ENCODE results near the gene ACAP2. TPM values are rescaled to one million over a fixed set of nuclear protein-coding genes. Genes with fewer than 3 reads are reported as not detected.
A peak's percentile ranks its signal among the peaks of the same experiment; 100 is the strongest.

Gene ACAP2
- total and polyA plus RNA-seq, 9 donors: 13.8 to 33.7 (median 18.7) TPM

GRCh38 chr3:195257454-195258448 lies 185.1 kb downstream of the ACAP2 start:
- Histone ChIP-seq H3K4me1 (ENCODE audit: control insufficient read depth, insufficient read depth, low read length) (peaks cover 50% of the 10 kb centered on the region), H3K9me3 (replicated peaks; ENCODE audit: control insufficient read depth, low read depth, low read length) (no peaks in the 10 kb centered on the region), H3K36me3 (ENCODE audit: control insufficient read depth, insufficient read depth, low read length) (peaks cover 2% of the 10 kb centered on the region), H3K27ac (ENCODE audit: low read length) (no peak overlapping the region), H3K4me3 (ENCODE audit: low read length) (no peak overlapping the region), H3K27me3 (ENCODE audit: control insufficient read depth, insufficient read depth, low read length) (no peaks in the 10 kb centered on the region)
- WGBS (ENCODE audit: insufficient coverage): 86% methylated on average over 13 of the region's 16 CpGs
- no peak for DNase-seq

- H3K27me3 ChIP-seq (ENCODE audit: control insufficient read depth, insufficient read depth, low read length): no peaks in the 10 kb centered on the region
- no peak for DNase-seq
- peaks cover 2% of the 10 kb centered on the region for H3K36me3 ChIP-seq (ENCODE audit: control insufficient read depth, insufficient read depth, low read length)
- H3K27ac ChIP-seq (ENCODE audit: low read length): no peak overlapping the region
- H3K9me3 ChIP-seq (replicated peaks; ENCODE audit: control insufficient read depth, low read depth, low read length): no peaks in the 10 kb centered on the region
- peaks cover 52% of the 10 kb centered on the region for H3K4me1 ChIP-seq (ENCODE audit: control insufficient read depth, insufficient read depth, low read length)
- H3K4me3 ChIP-seq (ENCODE audit: low read length): no peak overlapping the region
- 95% methylated on average over 13 of the region's 19 CpGs for WGBS (ENCODE audit: insufficient coverage)
These were observed 186.0 kb downstream of the ACAP2 start for GRCh38 chr3:195256639-195257453.

- Histone ChIP-seq H3K36me3 (ENCODE audit: control insufficient read depth, insufficient read depth, low read length) (peaks cover 2% of the 10 kb centered on the region), H3K4me3 (ENCODE audit: low read length) (no peak overlapping the region), H3K27ac (ENCODE audit: low read length) (no peak overlapping the region), H3K4me1 (ENCODE audit: control insufficient read depth, insufficient read depth, low read length) (peaks cover 56% of the 10 kb centered on the region), H3K27me3 (ENCODE audit: control insufficient read depth, insufficient read depth, low read length) (no peaks in the 10 kb centered on the region), H3K9me3 (replicated peaks; ENCODE audit: control insufficient read depth, low read depth, low read length) (no peaks in the 10 kb centered on the region)
- WGBS (ENCODE audit: insufficient coverage): 76% methylated on average over 13 of the region's 22 CpGs
- no peak for DNase-seq
These were observed 187.0 kb downstream of the ACAP2 start for GRCh38 chr3:195255571-195256501.

GRCh38 chr3:195255176-195255500 lies 187.7 kb downstream of the ACAP2 start:
- H3K27ac ChIP-seq (ENCODE audit: low read length): no peak overlapping the region
- no peak for DNase-seq
- peaks cover 2% of the 10 kb centered on the region for H3K36me3 ChIP-seq (ENCODE audit: control insufficient read depth, insufficient read depth, low read length)
- peaks cover 56% of the 10 kb centered on the region for H3K4me1 ChIP-seq (ENCODE audit: control insufficient read depth, insufficient read depth, low read length)
- 78% methylated on average over 12 of the region's 13 CpGs for WGBS (ENCODE audit: insufficient coverage)
- no peaks in the 10 kb centered on the region for H3K27me3 ChIP-seq (ENCODE audit: control insufficient read depth, insufficient read depth, low read length)
- no peaks in the 10 kb centered on the region for H3K9me3 ChIP-seq (replicated peaks; ENCODE audit: control insufficient read depth, low read depth, low read length)
- no peak overlapping the region for H3K4me3 ChIP-seq (ENCODE audit: low read length)

DNA sequence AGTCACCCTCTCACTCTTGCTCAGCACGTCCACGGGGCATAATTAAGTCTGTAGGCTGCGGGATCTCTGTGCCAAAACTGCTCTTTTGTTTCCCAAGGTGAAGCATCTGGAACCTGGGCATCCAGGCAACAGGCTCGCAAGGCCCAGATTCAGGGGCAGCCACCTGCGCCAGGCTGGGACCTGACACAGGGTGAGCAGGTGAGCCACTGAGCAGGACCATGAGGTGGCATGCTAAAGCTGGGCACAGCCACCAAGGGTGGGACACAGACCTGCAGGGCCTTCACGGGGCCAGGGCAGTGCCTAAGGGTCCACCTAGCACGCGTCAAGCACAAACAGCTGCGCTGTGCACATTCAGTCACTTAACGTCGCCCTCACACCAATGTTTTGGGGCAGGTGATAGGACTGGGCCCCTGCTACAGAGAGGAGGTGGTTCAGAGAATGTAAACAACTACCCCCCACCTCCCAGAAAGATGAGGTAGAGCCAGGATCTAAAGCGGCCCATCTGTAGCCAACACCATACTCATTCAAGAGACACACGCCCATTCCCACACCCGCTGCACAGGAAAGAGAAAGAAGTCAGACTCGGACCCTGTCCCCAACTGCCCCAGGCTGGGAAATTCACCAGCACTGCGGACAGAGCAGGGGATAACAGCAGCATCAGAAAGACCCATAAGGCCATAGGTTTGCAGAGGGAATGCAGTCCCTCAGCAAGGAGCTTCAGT lies 188.2 kb downstream of the ACAP2 start:
- Histone ChIP-seq H3K27ac (ENCODE audit: low read length) (no peak overlapping the region), H3K4me1 (ENCODE audit: control insufficient read depth, insufficient read depth, low read length) (peaks cover 55% of the 10 kb centered on the region), H3K36me3 (ENCODE audit: control insufficient read depth, insufficient read depth, low read length) (peaks cover 2% of the 10 kb centered on the region), H3K9me3 (replicated peaks; ENCODE audit: control insufficient read depth, low read depth, low read length) (no peaks in the 10 kb centered on the region), H3K27me3 (ENCODE audit: control insufficient read depth, insufficient read depth, low read length) (no peaks in the 10 kb centered on the region), H3K4me3 (ENCODE audit: low read length) (no peak overlapping the region)
- no peak for DNase-seq
- 81% methylated on average over 14 of the region's 16 CpGs for WGBS (ENCODE audit: insufficient coverage)

DNA sequence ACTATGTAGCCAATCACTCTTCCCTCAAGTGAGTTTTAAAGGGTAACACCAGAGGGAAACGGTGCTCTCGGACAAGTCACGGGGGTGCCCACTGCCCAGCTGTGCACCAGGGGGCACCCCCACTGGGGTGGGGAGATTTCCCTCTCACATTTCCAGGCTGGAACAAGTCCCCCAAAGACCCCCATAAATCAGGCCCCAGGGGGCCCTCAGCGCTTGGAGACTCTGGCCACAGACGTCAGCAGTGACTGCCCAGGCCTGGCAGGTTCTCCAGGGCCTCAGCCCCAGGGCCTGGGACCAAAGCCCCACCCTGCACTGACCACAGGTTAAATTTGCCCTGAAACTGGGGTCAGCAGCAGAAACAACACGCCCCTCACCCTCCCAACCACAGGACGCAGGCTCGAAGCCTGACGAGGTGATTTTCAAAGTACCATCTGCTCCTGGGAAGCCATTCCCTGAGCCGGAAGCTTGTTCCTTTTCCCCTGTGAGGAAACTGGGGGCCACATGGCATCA lies 188.8 kb downstream of the ACAP2 start:
- no peaks in the 10 kb centered on the region for H3K9me3 ChIP-seq (replicated peaks; ENCODE audit: control insufficient read depth, low read depth, low read length)
- peaks cover 49% of the 10 kb centered on the region for H3K4me1 ChIP-seq (ENCODE audit: control insufficient read depth, insufficient read depth, low read length)
- no peaks in the 10 kb centered on the region for H3K27me3 ChIP-seq (ENCODE audit: control insufficient read depth, insufficient read depth, low read length)
- H3K36me3 ChIP-seq (ENCODE audit: control insufficient read depth, insufficient read depth, low read length): peaks cover 2% of the 10 kb centered on the region
- H3K4me3 ChIP-seq (ENCODE audit: low read length): no peak overlapping the region
- 58% methylated on average over 7 of the region's 10 CpGs for WGBS (ENCODE audit: insufficient coverage)
- no peak overlapping the region for H3K27ac ChIP-seq (ENCODE audit: low read length)
- DNase-seq: no peak

- Histone ChIP-seq H3K9me3 (replicated peaks; ENCODE audit: control insufficient read depth, low read depth, low read length) (no peaks in the 10 kb centered on the region), H3K4me1 (ENCODE audit: control insufficient read depth, insufficient read depth, low read length) (peaks cover 45% of the 10 kb centered on the region), H3K27me3 (ENCODE audit: control insufficient read depth, insufficient read depth, low read length) (no peaks in the 10 kb centered on the region), H3K27ac (ENCODE audit: low read length) (no peak overlapping the region), H3K36me3 (ENCODE audit: control insufficient read depth, insufficient read depth, low read length) (no peaks in the 10 kb centered on the region), H3K4me3 (ENCODE audit: low read length) (no peak overlapping the region)
- no peak for DNase-seq
- WGBS (ENCODE audit: insufficient coverage): 81% methylated on average over 8 of the region's 14 CpGs
These were observed 191.3 kb downstream of the ACAP2 start for GRCh38 chr3:195251336-195252065.

DNA sequence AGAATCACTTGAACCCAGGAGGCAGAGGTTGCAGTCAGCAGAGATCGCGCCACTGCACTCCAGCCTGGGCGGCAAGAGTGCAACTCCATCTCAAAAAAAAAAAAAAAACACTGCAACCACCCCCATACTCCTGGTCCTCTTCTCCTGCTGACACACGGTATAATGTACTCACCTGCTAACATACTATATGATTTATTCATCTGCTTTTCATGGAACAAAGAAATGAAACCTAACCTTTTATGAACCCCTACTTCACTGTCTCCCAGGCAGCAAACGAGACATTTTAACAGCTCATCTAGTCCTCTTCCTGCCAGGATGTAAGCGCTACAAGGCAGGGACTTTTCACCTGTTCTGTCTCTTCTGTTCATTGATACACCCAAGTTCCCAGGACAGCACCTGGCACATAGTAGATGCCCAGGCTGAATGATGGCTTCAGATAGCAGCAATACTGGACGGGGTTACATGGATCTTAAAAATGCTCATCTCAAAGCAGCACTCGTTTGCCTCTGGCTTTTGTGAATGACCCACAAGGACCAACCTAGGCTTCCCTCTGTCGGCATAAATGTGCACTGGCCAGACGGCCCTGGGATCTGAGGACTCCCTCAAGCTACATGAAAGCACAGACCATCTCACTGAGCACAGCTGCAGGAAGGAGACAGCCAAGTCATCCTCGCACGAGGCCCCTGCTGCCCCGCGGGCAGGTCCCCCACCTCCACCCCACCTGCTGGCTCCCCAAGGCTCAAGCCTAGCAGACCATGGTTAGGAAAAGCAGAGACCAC lies 192.2 kb downstream of the ACAP2 start:
- Histone ChIP-seq H3K9me3 (replicated peaks; ENCODE audit: control insufficient read depth, low read depth, low read length) (no peaks in the 10 kb centered on the region), H3K27ac (ENCODE audit: low read length) (no peak overlapping the region), H3K4me1 (ENCODE audit: control insufficient read depth, insufficient read depth, low read length) (peaks cover 43% of the 10 kb centered on the region), H3K27me3 (ENCODE audit: control insufficient read depth, insufficient read depth, low read length) (no peaks in the 10 kb centered on the region), H3K36me3 (ENCODE audit: control insufficient read depth, insufficient read depth, low read length) (no peaks in the 10 kb centered on the region), H3K4me3 (ENCODE audit: low read length) (no peak overlapping the region)
- DNase-seq: peak; percentile 85
- 9% methylated on average over 11 of the region's 14 CpGs for WGBS (ENCODE audit: insufficient coverage)

All from muscle of leg (tissue), 11 donors.